ENCODE data around the gene AKR1A1.
"Not testable (repeated sequence)": the region's sequence is repeated elsewhere in the genome, so short reads cannot be mapped to it uniquely, and the experiment has no call there.

The AKR1A1 gene

GRCh38 chr1:45550401-45551351 lies at the start of gene AKR1A1:
Gene AKR1A1, plus strand, starts transcription at chr1:45550826. Its CDS starts 10,969 bp downstream, at chr1:45561795.
- peak; percentile 82 for DNase-seq (ENCODE audit: low read depth)

GRCh38 chr1:45501505-45501859 lies 49.1 kb upstream of the AKR1A1 start:
- no peak for DNase-seq (ENCODE audit: low read depth)

GRCh38 chr1:45503462-45504360 lies 46.9 kb upstream of the AKR1A1 start:
- DNase-seq (ENCODE audit: low read depth): no peak

GRCh38 chr1:45507195-45507594 lies 43.4 kb upstream of the AKR1A1 start:
- no peak for DNase-seq (ENCODE audit: low read depth)

- no peak for DNase-seq (ENCODE audit: low read depth)
Observed at GRCh38 chr1:45507893-45508292, 42.7 kb upstream of the AKR1A1 start.

GRCh38 chr1:45508295-45509151 lies 42.1 kb upstream of the AKR1A1 start:
- no peak for DNase-seq (ENCODE audit: low read depth)

- no peak for DNase-seq (ENCODE audit: low read depth)
Observed at GRCh38 chr1:45510036-45510971, 40.3 kb upstream of the AKR1A1 start.

GRCh38 chr1:45510972-45511527 lies 39.6 kb upstream of the AKR1A1 start:
- DNase-seq (ENCODE audit: low read depth): no peak

GRCh38 chr1:45512641-45513054 lies 38.0 kb upstream of the AKR1A1 start:
- peak; percentile 28 for DNase-seq (ENCODE audit: low read depth)

- not testable (repeated sequence) for DNase-seq (ENCODE audit: low read depth)
Observed at GRCh38 chr1:45513532-45514260, 36.9 kb upstream of the AKR1A1 start.

- DNase-seq (ENCODE audit: low read depth): no peak
Observed at GRCh38 chr1:45516036-45516435, 34.6 kb upstream of the AKR1A1 start.

- DNase-seq (ENCODE audit: low read depth): no peak
Observed at GRCh38 chr1:45516465-45516864, 34.2 kb upstream of the AKR1A1 start.

- DNase-seq (ENCODE audit: low read depth): not testable (repeated sequence)
Observed at GRCh38 chr1:45518366-45518765, 32.3 kb upstream of the AKR1A1 start.

- DNase-seq (ENCODE audit: low read depth): no peak
Observed at GRCh38 chr1:45518910-45519309, 31.7 kb upstream of the AKR1A1 start.

GRCh38 chr1:45519774-45520173 lies 30.9 kb upstream of the AKR1A1 start:
- DNase-seq (ENCODE audit: low read depth): not testable (repeated sequence)

- peak; percentile 96 for DNase-seq (ENCODE audit: low read depth)
Observed at GRCh38 chr1:45521413-45522323, 29.0 kb upstream of the AKR1A1 start, which contains the start of gene PRDX1. Gene PRDX1, minus strand, starts transcription at chr1:45521884. Its CDS starts 2,841 bp downstream, at chr1:45519043.

GRCh38 chr1:45522324-45523104 lies 28.1 kb upstream of the AKR1A1 start:
- DNase-seq (ENCODE audit: low read depth): no peak

- DNase-seq (ENCODE audit: low read depth): not testable (repeated sequence)
Observed at GRCh38 chr1:45523516-45523915, 27.1 kb upstream of the AKR1A1 start.
